Right atrium auricular region (tissue), 2 donors: ENCODE results near the gene TMEM151A. TPM values are rescaled to one million over a fixed set of nuclear protein-coding genes. Genes with fewer than 3 reads are reported as not detected.
"Not testable (repeated sequence)": the region's sequence is repeated elsewhere in the genome, so short reads cannot be mapped to it uniquely, and the experiment has no call there.

Experiments used
- DNase-seq: peaks from one replicate; pipeline ENCODE4 v3.0.0-alpha.2; 2019; ENCODE audit warnings: low spot score
- H3K27ac ChIP-seq, 2 donors: fragments of 200-600 bp; sonication (generic); 1 replicate in 1 of 2; 2 replicates in 1 of 2; pipeline ENCODE4 v1.5.1; 2016 to 2019
- H3K27me3 ChIP-seq, 2 donors: fragments of 200-600 bp; sonication (generic); one replicate each; pipeline versions ENCODE4 v1.5.1 to v1.6.0; 2017 to 2019
- H3K36me3 ChIP-seq: fragments of 200-600 bp; sonication (generic); one replicate; pipeline ENCODE4 v1.5.1; 2016
- H3K4me1 ChIP-seq, 2 donors: fragments of 200-600 bp; sonication (generic); one replicate each; pipeline versions ENCODE4 v1.5.1 to v1.6.0; 2017 to 2019
- H3K4me3 ChIP-seq, 2 donors: fragments of 200-600 bp; sonication (generic); 1 replicate in 1 of 2; 2 replicates in 1 of 2; pipeline ENCODE4 v1.5.1; 2017 to 2019; ENCODE audit warnings: mild to moderate bottlenecking in 1 of 2, moderate library complexity in 1 of 2
- H3K9me3 ChIP-seq, 2 donors: fragments of 200-600 bp; sonication (generic); one replicate each; pipeline ENCODE4 v1.5.1; 2019
- total RNA-seq, 2 donors: library from RNA; depleted of rRNA; stranded (reverse); fragments of >200 nt; gene quantifications; one replicate each; pipeline ENCODE4 v1.1.0, GENCODE V29; 2016
- TF ChIP-seq, protein P1 (sequence below), 2 donors: fragments of 200-600 bp; sonication (generic); IDR thresholded peaks; one replicate each; pipeline ENCODE4 v1.5.1; 2019; ENCODE audit warnings: antibody characterized with exemption in 2 of 2

Gene TMEM151A
- total RNA-seq, 2 donors from 2014 or later: 1.4 to 5.5 TPM

DNA sequence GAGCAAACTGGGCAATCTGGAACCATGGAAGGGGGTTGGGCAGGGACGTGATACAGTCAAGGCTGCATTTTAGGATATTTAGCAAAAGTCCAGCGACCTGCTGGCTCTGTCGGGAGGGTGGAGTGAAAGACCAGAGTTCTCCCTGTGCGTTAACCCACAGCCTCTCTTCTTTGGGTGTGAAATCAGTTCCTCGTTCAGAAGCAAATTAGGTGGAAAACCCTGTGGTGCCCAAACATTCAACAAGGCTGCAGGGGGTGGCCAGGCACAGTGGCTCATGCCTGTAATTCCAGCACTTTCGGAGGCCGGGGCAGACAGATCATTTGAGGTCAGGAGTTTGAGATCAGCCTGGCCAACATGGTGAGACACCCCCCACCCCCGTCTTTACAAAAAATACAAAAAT, 5.9 kb downstream of the TMEM151A start:
- no peak for DNase-seq
- Histone ChIP-seq H3K9me3 (no peaks in the 10 kb centered on the region), H3K27ac (no peak overlapping the region), H3K4me3 (no peak overlapping the region), H3K4me1 (no peaks in the 10 kb centered on the region), H3K36me3 (no peaks in the 10 kb centered on the region), H3K27me3 (peaks cover 0 to 5% of the 10 kb centered on the region in 2 donors)
- TF ChIP-seq, protein P1, sequence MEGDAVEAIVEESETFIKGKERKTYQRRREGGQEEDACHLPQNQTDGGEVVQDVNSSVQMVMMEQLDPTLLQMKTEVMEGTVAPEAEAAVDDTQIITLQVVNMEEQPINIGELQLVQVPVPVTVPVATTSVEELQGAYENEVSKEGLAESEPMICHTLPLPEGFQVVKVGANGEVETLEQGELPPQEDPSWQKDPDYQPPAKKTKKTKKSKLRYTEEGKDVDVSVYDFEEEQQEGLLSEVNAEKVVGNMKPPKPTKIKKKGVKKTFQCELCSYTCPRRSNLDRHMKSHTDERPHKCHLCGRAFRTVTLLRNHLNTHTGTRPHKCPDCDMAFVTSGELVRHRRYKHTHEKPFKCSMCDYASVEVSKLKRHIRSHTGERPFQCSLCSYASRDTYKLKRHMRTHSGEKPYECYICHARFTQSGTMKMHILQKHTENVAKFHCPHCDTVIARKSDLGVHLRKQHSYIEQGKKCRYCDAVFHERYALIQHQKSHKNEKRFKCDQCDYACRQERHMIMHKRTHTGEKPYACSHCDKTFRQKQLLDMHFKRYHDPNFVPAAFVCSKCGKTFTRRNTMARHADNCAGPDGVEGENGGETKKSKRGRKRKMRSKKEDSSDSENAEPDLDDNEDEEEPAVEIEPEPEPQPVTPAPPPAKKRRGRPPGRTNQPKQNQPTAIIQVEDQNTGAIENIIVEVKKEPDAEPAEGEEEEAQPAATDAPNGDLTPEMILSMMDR (IDR thresholded peaks at IDR 0.05): no peak

DNA sequence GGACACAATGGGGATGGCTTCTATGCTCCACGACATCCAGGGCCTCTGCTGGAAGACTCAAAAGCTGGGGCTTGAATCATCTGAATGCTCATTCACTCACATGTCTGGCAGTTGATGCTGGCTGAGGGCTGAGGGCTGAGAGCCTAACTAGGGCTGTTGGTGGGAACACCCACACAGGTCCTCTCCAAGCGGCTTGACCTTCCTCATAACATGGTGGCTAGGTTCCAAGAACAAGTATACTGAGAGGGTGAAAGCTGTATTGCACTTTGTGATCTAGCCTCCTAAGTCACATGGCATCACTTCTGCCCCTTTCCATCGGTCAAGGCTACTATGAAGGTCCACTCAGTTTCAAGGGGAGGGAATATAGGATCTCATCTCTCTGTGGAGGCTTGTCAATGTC, 7.5 kb downstream of the TMEM151A start:
- Histone ChIP-seq H3K9me3 (no peaks in the 10 kb centered on the region), H3K4me1 (no peaks in the 10 kb centered on the region), H3K4me3 (no peak overlapping the region), H3K27ac (no peak overlapping the region), H3K27me3 (no peaks in the 10 kb centered on the region), H3K36me3 (no peaks in the 10 kb centered on the region)
- TF ChIP-seq, protein P1 (IDR thresholded peaks at IDR 0.05): no peak
- no peak for DNase-seq

DNA sequence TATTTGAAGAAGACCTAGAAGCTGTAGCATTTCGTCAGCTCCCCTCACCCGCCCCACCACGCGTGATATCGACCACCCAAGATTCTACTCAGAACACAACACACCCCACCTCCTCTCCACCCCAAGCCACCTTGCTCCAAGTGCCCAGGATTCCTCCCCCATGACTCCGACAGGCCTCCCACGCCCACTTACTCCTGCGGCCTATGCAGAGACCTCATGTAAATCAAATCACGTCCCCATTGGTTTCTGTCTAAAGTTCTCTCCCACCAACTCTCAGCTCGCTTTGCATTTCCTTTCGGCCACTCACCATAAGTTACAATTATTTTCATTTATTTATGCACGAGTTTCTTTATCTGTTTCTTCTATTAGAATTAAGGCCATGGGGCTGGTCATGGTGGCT, 11.0 kb downstream of the TMEM151A start:
- Histone ChIP-seq H3K36me3 (no peaks in the 10 kb centered on the region), H3K27me3 (no peaks in the 10 kb centered on the region), H3K4me3 (no peak overlapping the region), H3K4me1 (no peaks in the 10 kb centered on the region), H3K27ac (no peak overlapping the region), H3K9me3 (no peaks in the 10 kb centered on the region)
- DNase-seq: no peak
- TF ChIP-seq, protein P1 (IDR thresholded peaks at IDR 0.05): no peak

DNA sequence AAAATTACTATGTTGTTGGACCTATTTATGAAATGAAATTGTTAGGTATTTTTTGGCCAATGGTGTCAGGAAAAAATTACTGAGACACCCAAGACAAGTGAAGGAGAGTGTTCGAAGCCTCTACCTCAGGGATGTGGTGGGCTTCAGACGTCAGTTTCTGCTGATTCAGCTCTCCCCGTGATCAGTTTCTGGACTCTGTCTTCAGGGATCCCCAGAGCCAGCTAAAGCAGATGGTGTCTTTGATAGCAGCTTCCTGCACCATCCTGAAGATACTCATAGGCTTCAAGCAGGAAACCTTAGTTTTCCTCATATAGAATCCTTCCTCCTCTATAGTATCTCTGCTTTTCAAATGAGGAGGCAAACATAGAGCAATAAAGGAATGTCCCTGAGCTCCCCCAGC, 17.8 kb downstream of the TMEM151A start:
- Histone ChIP-seq H3K4me3 (no peak overlapping the region), H3K9me3 (no peaks in the 10 kb centered on the region)
- TF ChIP-seq, protein P1 (IDR thresholded peaks at IDR 0.05): no peak

DNA sequence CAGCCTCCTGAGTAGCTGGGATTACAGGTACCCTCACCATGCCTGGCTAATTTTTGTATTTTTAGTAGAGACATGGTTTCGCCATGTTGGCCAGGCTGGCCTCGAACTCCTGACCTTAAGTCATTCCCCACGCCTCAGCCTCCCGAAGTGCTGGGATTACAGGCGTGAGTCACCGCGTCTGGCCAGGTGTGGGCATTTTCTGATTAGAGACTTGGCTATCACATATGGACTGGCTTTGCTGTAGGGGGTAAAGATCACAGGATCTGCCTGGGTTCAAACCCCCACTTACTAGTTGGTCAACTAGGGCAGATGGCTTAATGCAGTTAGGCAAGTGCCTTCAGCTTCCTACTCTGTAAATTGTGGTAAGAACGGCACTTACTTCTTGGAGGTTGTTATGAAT, 18.6 kb downstream of the TMEM151A start:
- TF ChIP-seq, protein P1 (IDR thresholded peaks at IDR 0.05): no peak

More for the DNA sequence above, 17.8 kb downstream of the TMEM151A start:
- no peak overlapping the region for H3K27ac ChIP-seq
- DNase-seq: no peak
- H3K4me1 ChIP-seq: peaks cover 0 to 17% of the 10 kb centered on the region in 2 donors
- no peaks in the 10 kb centered on the region for H3K36me3 ChIP-seq
- no peaks in the 10 kb centered on the region for H3K27me3 ChIP-seq

DNA sequence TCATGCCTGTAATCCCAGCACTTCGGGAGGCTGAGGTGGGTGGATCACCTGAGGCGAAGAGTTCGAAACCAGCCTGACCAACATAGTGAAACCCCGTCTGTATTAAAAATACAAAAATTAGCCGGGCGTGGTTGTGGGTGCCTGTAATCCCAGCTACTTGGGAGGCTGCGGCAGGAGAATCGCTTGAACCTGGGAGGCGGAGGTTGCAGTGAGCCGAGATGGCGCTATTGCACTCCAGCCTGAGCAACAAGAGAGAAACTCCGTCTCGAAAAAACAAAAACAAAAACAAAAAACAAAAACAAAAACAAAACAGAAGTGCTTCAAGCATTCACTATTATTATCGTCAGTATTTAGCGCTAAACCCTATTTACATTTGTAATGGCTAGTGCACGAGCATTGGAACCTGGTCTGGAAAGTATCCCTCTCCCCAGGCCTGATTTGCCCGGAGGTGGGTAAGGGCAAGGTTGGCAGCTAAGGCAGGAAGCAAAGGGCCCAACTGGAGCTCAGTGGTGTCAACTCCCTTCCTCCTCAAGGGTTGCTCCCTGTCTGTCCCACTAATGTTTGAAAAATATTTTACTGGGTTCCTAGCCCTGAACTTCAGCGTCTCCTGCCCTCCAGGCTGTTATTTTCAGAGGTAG, 19.2 kb downstream of the TMEM151A start:
- not testable (repeated sequence) for H3K27ac ChIP-seq, DNase-seq
- peaks cover 0 to 30% of the 10 kb centered on the region in 2 donors for H3K4me1 ChIP-seq

More for the DNA sequence above, 18.6 kb downstream of the TMEM151A start:
- Histone ChIP-seq H3K27ac (no peak overlapping the region), H3K4me3 (no peak overlapping the region), H3K36me3 (no peaks in the 10 kb centered on the region), H3K9me3 (no peaks in the 10 kb centered on the region), H3K27me3 (no peaks in the 10 kb centered on the region), H3K4me1 (peaks cover 0 to 26% of the 10 kb centered on the region in 2 donors)
- DNase-seq: no peak

More for the DNA sequence above, 19.2 kb downstream of the TMEM151A start:
- H3K36me3 ChIP-seq, H3K9me3 ChIP-seq, H3K27me3 ChIP-seq, H3K4me3 ChIP-seq: not testable (repeated sequence)
